Measurements from ENCODE around the gene PRKCB.

Gene PRKCB

GRCh38 chr16:24116989-24117388, 281.2 kb downstream of the PRKCB start:
- H3K36me3 ChIP-seq (ENCODE audit: insufficient read depth, low read length) = no peaks in the 10 kb centered on the region

GRCh38 chr16:24117680-24118079, 281.9 kb downstream of the PRKCB start:
- H3K36me3 ChIP-seq (ENCODE audit: insufficient read depth, low read length) = no peaks in the 10 kb centered on the region
- H3K4me1 ChIP-seq (ENCODE audit: insufficient read depth, low read length) = peaks cover 24% of the 10 kb centered on the region
- H3K9me3 ChIP-seq (ENCODE audit: control insufficient read depth, insufficient read depth, low read length) = no peaks in the 10 kb centered on the region
- no peak overlapping the region for H3K9ac ChIP-seq (ENCODE audit: low read depth, low read length)

More at GRCh38 chr16:24116989-24117388, 281.2 kb downstream of the PRKCB start:
- Histone ChIP-seq H3K9ac (ENCODE audit: low read depth, low read length) (no peak overlapping the region), H3K4me1 (ENCODE audit: insufficient read depth, low read length) (peaks cover 24% of the 10 kb centered on the region), H3K9me3 (ENCODE audit: control insufficient read depth, insufficient read depth, low read length) (no peaks in the 10 kb centered on the region)

GRCh38 chr16:24118126-24118821, 282.5 kb downstream of the PRKCB start:
- H3K36me3 ChIP-seq (ENCODE audit: insufficient read depth, low read length) = no peaks in the 10 kb centered on the region
- peaks cover 24% of the 10 kb centered on the region for H3K4me1 ChIP-seq (ENCODE audit: insufficient read depth, low read length)
- no peak overlapping the region for H3K9ac ChIP-seq (ENCODE audit: low read depth, low read length)
- H3K9me3 ChIP-seq (ENCODE audit: control insufficient read depth, insufficient read depth, low read length) = no peaks in the 10 kb centered on the region

- Histone ChIP-seq H3K36me3 (ENCODE audit: insufficient read depth, low read length) (no peaks in the 10 kb centered on the region), H3K9me3 (ENCODE audit: control insufficient read depth, insufficient read depth, low read length) (no peaks in the 10 kb centered on the region), H3K4me1 (ENCODE audit: insufficient read depth, low read length) (peaks cover 24% of the 10 kb centered on the region), H3K9ac (ENCODE audit: low read depth, low read length) (no peak overlapping the region)
Observed at GRCh38 chr16:24119807-24120206, 284.0 kb downstream of the PRKCB start.

GRCh38 chr16:24123275-24123674, 287.5 kb downstream of the PRKCB start:
- no peak overlapping the region for H3K9ac ChIP-seq (ENCODE audit: low read depth, low read length)
- no peaks in the 10 kb centered on the region for H3K36me3 ChIP-seq (ENCODE audit: insufficient read depth, low read length)
- H3K9me3 ChIP-seq (ENCODE audit: control insufficient read depth, insufficient read depth, low read length) = no peaks in the 10 kb centered on the region
- peaks cover 18% of the 10 kb centered on the region for H3K4me1 ChIP-seq (ENCODE audit: insufficient read depth, low read length)

GRCh38 chr16:24124291-24124690, 288.5 kb downstream of the PRKCB start:
- Histone ChIP-seq H3K4me1 (ENCODE audit: insufficient read depth, low read length) (peaks cover 10% of the 10 kb centered on the region), H3K9me3 (ENCODE audit: control insufficient read depth, insufficient read depth, low read length) (no peaks in the 10 kb centered on the region), H3K36me3 (ENCODE audit: insufficient read depth, low read length) (no peaks in the 10 kb centered on the region), H3K9ac (ENCODE audit: low read depth, low read length) (no peak overlapping the region)

- no peaks in the 10 kb centered on the region for H3K36me3 ChIP-seq (ENCODE audit: insufficient read depth, low read length)
- H3K9me3 ChIP-seq (ENCODE audit: control insufficient read depth, insufficient read depth, low read length) = no peaks in the 10 kb centered on the region
Observed at GRCh38 chr16:24125214-24125613, 289.4 kb downstream of the PRKCB start.

GRCh38 chr16:24129412-24129918, 293.7 kb downstream of the PRKCB start:
- no peak overlapping the region for H3K9ac ChIP-seq (ENCODE audit: low read depth, low read length)
- no peaks in the 10 kb centered on the region for H3K9me3 ChIP-seq (ENCODE audit: control insufficient read depth, insufficient read depth, low read length)
- no peaks in the 10 kb centered on the region for H3K36me3 ChIP-seq (ENCODE audit: insufficient read depth, low read length)
- H3K4me1 ChIP-seq (ENCODE audit: insufficient read depth, low read length) = peaks cover 22% of the 10 kb centered on the region

More at GRCh38 chr16:24125214-24125613, 289.4 kb downstream of the PRKCB start:
- Histone ChIP-seq H3K9ac (ENCODE audit: low read depth, low read length) (no peak overlapping the region), H3K4me1 (ENCODE audit: insufficient read depth, low read length) (peaks cover 8% of the 10 kb centered on the region)

- H3K4me1 ChIP-seq (ENCODE audit: insufficient read depth, low read length) = peaks cover 18% of the 10 kb centered on the region
- H3K9ac ChIP-seq (ENCODE audit: low read depth, low read length) = no peak overlapping the region
- H3K36me3 ChIP-seq (ENCODE audit: insufficient read depth, low read length) = no peaks in the 10 kb centered on the region
- H3K9me3 ChIP-seq (ENCODE audit: control insufficient read depth, insufficient read depth, low read length) = no peaks in the 10 kb centered on the region
Observed at GRCh38 chr16:24130494-24131085, 294.8 kb downstream of the PRKCB start.

GRCh38 chr16:24131294-24131693, 295.5 kb downstream of the PRKCB start:
- Histone ChIP-seq H3K36me3 (ENCODE audit: insufficient read depth, low read length) (no peaks in the 10 kb centered on the region), H3K9ac (ENCODE audit: low read depth, low read length) (no peak overlapping the region), H3K9me3 (ENCODE audit: control insufficient read depth, insufficient read depth, low read length) (no peaks in the 10 kb centered on the region), H3K4me1 (ENCODE audit: insufficient read depth, low read length) (peaks cover 24% of the 10 kb centered on the region)

GRCh38 chr16:24132048-24132796, 296.4 kb downstream of the PRKCB start:
- Histone ChIP-seq H3K9ac (ENCODE audit: low read depth, low read length) (no peak overlapping the region), H3K9me3 (ENCODE audit: control insufficient read depth, insufficient read depth, low read length) (no peaks in the 10 kb centered on the region), H3K36me3 (ENCODE audit: insufficient read depth, low read length) (no peaks in the 10 kb centered on the region), H3K4me1 (ENCODE audit: insufficient read depth, low read length) (peaks cover 28% of the 10 kb centered on the region)

- no peaks in the 10 kb centered on the region for H3K9me3 ChIP-seq (ENCODE audit: control insufficient read depth, insufficient read depth, low read length)
- no peak overlapping the region for H3K9ac ChIP-seq (ENCODE audit: low read depth, low read length)
- H3K4me1 ChIP-seq (ENCODE audit: insufficient read depth, low read length) = peaks cover 33% of the 10 kb centered on the region
- no peaks in the 10 kb centered on the region for H3K36me3 ChIP-seq (ENCODE audit: insufficient read depth, low read length)
Observed at GRCh38 chr16:24132797-24133155, 297.0 kb downstream of the PRKCB start.

GRCh38 chr16:24135624-24136565, 300.1 kb downstream of the PRKCB start:
- Histone ChIP-seq H3K4me1 (ENCODE audit: insufficient read depth, low read length) (peaks cover 45% of the 10 kb centered on the region), H3K36me3 (ENCODE audit: insufficient read depth, low read length) (no peaks in the 10 kb centered on the region; the same call in 1 of the 2 replicates), H3K9ac (ENCODE audit: low read depth, low read length) (0 out of 2 replicates have a peak overlapping the region, but pooled peaks have one; percentile 5), H3K9me3 (ENCODE audit: control insufficient read depth, insufficient read depth, low read length) (peaks cover 7% of the 10 kb centered on the region)

- Histone ChIP-seq H3K9ac (ENCODE audit: low read depth, low read length) (no peak overlapping the region), H3K36me3 (ENCODE audit: insufficient read depth, low read length) (no peaks in the 10 kb centered on the region; the same call in 1 of the 2 replicates), H3K9me3 (ENCODE audit: control insufficient read depth, insufficient read depth, low read length) (peaks cover 9% of the 10 kb centered on the region), H3K4me1 (ENCODE audit: insufficient read depth, low read length) (peaks cover 38% of the 10 kb centered on the region)
Observed at GRCh38 chr16:24138024-24138423, 302.2 kb downstream of the PRKCB start.

Measured in ES-I3 (cell line).